GM19372 (cell line): Measurements from ENCODE around the gene PRKCE.

Source experiments
- ATAC-seq: cut with Tn5 transposase; IDR thresholded peaks from one replicate; pipeline ENCODE4 v1.9.1; 2021; ENCODE audit warnings: mild to moderate bottlenecking, low read depth, moderate library complexity; ENCODE audit not compliant: unreplicated experiment

PRKCE gene

GRCh38 chr2:45797451-45798230 is 146.2 kb downstream of the PRKCE start:
- ATAC-seq: no peak

GRCh38 chr2:45799679-45800381 is 148.4 kb downstream of the PRKCE start:
- no peak for ATAC-seq

- ATAC-seq: no peak
Observed at GRCh38 chr2:45802499-45803138, 151.1 kb downstream of the PRKCE start.

- no peak for ATAC-seq
Observed at GRCh38 chr2:45804987-45805755, 153.7 kb downstream of the PRKCE start.

GRCh38 chr2:45806563-45807358 is 155.3 kb downstream of the PRKCE start:
- no peak for ATAC-seq

GRCh38 chr2:45808294-45808800 is 156.9 kb downstream of the PRKCE start:
- ATAC-seq: no peak

GRCh38 chr2:45809205-45809604 is 157.7 kb downstream of the PRKCE start:
- ATAC-seq: no peak

GRCh38 chr2:45812011-45812500 is 160.6 kb downstream of the PRKCE start:
- ATAC-seq: no peak

- ATAC-seq: no peak
Observed at GRCh38 chr2:45813003-45813941, 161.8 kb downstream of the PRKCE start.

- no peak for ATAC-seq
Observed at GRCh38 chr2:45814488-45814887, 163.0 kb downstream of the PRKCE start.

- ATAC-seq: no peak
Observed at GRCh38 chr2:45814951-45815621, 163.6 kb downstream of the PRKCE start.

GRCh38 chr2:45816272-45816671 is 164.8 kb downstream of the PRKCE start:
- no peak for ATAC-seq

- no peak for ATAC-seq
Observed at GRCh38 chr2:45818591-45818990, 167.1 kb downstream of the PRKCE start.

- no peak for ATAC-seq
Observed at GRCh38 chr2:45820048-45820447, 168.6 kb downstream of the PRKCE start.

GRCh38 chr2:45821558-45822271 is 170.2 kb downstream of the PRKCE start:
- ATAC-seq: no peak

GRCh38 chr2:45822272-45822630 is 170.8 kb downstream of the PRKCE start:
- no peak for ATAC-seq

- no peak for ATAC-seq
Observed at GRCh38 chr2:45823723-45824206, 172.3 kb downstream of the PRKCE start.
